ENCODE results near the gene TNPO2. TPM values are rescaled to one million over a fixed set of nuclear protein-coding genes. Genes with fewer than 3 reads are reported as not detected.

The TNPO2 gene
- total and polyA plus RNA-seq, 2 of the 13 experiments (the other 11 are each of a cell fraction or from before 2014, with no cell fraction given) = 31.7 to 61.0 TPM

DNA sequence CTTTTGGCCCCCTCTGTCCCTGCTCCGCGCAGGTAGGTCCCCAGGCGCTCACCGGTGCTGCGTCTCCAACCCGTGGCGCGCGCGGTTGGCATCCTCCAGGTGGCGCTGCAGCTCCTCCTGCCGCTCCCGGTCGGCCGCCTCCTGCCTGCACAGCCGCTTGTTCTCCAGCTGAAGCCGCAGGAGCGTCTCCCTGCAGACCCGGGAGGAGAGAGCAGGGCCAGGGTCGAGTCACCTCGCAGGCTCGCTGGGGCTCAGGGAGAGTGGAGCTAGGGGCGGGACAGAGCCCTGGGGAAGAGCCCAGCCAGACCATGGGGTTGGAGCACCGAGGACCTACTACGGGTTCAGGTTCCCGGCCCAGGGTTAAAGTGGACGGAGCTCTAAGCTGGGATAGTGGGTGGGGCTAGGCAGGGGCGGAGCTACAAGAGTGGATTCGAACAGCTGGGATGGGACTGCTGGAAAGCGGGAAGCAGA is 42.4 kb upstream of the TNPO2 start (continued):
- TF ChIP-seq, protein P1, sequence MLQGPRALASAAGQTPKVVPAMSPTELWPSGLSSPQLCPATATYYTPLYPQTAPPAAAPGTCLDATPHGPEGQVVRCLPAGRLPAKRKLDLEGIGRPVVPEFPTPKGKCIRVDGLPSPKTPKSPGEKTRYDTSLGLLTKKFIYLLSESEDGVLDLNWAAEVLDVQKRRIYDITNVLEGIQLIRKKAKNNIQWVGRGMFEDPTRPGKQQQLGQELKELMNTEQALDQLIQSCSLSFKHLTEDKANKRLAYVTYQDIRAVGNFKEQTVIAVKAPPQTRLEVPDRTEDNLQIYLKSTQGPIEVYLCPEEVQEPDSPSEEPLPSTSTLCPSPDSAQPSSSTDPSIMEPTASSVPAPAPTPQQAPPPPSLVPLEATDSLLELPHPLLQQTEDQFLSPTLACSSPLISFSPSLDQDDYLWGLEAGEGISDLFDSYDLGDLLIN (CRISPR knock-in tag; IDR thresholded peaks at IDR 0.05; ENCODE audit: borderline replicate concordance) = no peak
- TF ChIP-seq GZF1 (CRISPR knock-in tag; IDR thresholded peaks at IDR 0.05) = no peak
- TF ChIP-seq ZNF10 (CRISPR knock-in tag; IDR thresholded peaks at IDR 0.05; ENCODE audit: borderline replicate concordance, low read depth) = no peak
- no peak for TF ChIP-seq MAFF (IDR thresholded peaks at IDR 0.05; ENCODE audit: low read depth, low read length)
- no peak for TF ChIP-seq SIN3A (IDR thresholded peaks at IDR 0.05; ENCODE audit: borderline replicate concordance, low read depth, low read length)
- peak; percentile 78; the same call in 1 of the 2 replicates for TF ChIP-seq ZNF747 (CRISPR knock-in tag; IDR thresholded peaks at IDR 0.05; ENCODE audit: borderline replicate concordance)
- peak; percentile 44 for TF ChIP-seq RBFOX2 (IDR thresholded peaks at IDR 0.05; ENCODE audit: low read depth, low read length)
- TF ChIP-seq KAT8 (CRISPR knock-in tag; IDR thresholded peaks at IDR 0.05) = peak; percentile 63
- no peak for TF ChIP-seq ZFAT (CRISPR knock-in tag; conservative IDR thresholded peaks at IDR 0.05)
- no peak for TF ChIP-seq FLYWCH1 (CRISPR knock-in tag; IDR thresholded peaks at IDR 0.05)
- TF ChIP-seq MTF1 (CRISPR knock-in tag; IDR thresholded peaks at IDR 0.05) = no peak
- TF ChIP-seq SP140L (CRISPR knock-in tag; IDR thresholded peaks at IDR 0.05; ENCODE audit: borderline replicate concordance) = no peak
- 0 out of 2 replicates have a peak, but pooled peaks have one; percentile 32 for TF ChIP-seq ESRRA (CRISPR knock-in tag; IDR thresholded peaks at IDR 0.05; ENCODE audit: low read depth)
- TF ChIP-seq ZNF792 (CRISPR knock-in tag; IDR thresholded peaks at IDR 0.05) = 0 out of 2 replicates have a peak, but pooled peaks have one; percentile 44
- peak; percentile 40; the same call in 1 of the 2 replicates for TF ChIP-seq ZSCAN21 (CRISPR knock-in tag; IDR thresholded peaks at IDR 0.05; ENCODE audit: borderline replicate concordance)
- TF ChIP-seq RARA (CRISPR knock-in tag; IDR thresholded peaks at IDR 0.05) = no peak
- TF ChIP-seq TSC22D2 (CRISPR knock-in tag; IDR thresholded peaks at IDR 0.05; ENCODE audit: borderline replicate concordance) = peak; percentile 77; the same call in 1 of the 2 replicates
- no peak; the same call in 1 of the 2 replicates for TF ChIP-seq ZNF136 (CRISPR knock-in tag; IDR thresholded peaks at IDR 0.05; ENCODE audit: low read depth)
- TF ChIP-seq, protein P2, sequence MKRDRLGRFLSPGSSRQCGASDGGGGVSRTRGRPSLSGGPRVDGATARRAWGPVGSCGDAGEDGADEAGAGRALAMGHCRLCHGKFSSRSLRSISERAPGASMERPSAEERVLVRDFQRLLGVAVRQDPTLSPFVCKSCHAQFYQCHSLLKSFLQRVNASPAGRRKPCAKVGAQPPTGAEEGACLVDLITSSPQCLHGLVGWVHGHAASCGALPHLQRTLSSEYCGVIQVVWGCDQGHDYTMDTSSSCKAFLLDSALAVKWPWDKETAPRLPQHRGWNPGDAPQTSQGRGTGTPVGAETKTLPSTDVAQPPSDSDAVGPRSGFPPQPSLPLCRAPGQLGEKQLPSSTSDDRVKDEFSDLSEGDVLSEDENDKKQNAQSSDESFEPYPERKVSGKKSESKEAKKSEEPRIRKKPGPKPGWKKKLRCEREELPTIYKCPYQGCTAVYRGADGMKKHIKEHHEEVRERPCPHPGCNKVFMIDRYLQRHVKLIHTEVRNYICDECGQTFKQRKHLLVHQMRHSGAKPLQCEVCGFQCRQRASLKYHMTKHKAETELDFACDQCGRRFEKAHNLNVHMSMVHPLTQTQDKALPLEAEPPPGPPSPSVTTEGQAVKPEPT (CRISPR knock-in tag; IDR thresholded peaks at IDR 0.05; ENCODE audit: low read depth) = no peak
- TF ChIP-seq ZNF746 (CRISPR knock-in tag; IDR thresholded peaks at IDR 0.05) = no peak
- peak; percentile 32; the same call in 1 of the 2 replicates for TF ChIP-seq ZNF44 (CRISPR knock-in tag; IDR thresholded peaks at IDR 0.05)
- no peak for TF ChIP-seq ZNF749 (CRISPR knock-in tag; IDR thresholded peaks at IDR 0.05; ENCODE audit: borderline replicate concordance)
- no peak for TF ChIP-seq POLR2AphosphoS5 (IDR thresholded peaks at IDR 0.05; ENCODE audit: low read depth, low read length)
- TF ChIP-seq, protein P3, sequence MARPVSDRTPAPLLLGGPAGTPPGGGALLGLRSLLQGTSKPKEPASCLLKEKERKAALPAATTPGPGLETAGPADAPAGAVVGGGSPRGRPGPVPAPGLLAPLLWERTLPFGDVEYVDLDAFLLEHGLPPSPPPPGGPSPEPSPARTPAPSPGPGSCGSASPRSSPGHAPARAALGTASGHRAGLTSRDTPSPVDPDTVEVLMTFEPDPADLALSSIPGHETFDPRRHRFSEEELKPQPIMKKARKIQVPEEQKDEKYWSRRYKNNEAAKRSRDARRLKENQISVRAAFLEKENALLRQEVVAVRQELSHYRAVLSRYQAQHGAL (CRISPR knock-in tag; IDR thresholded peaks at IDR 0.05; ENCODE audit: not compliant biosample characterization) = no peak
- TF ChIP-seq ZNF251 (CRISPR knock-in tag; IDR thresholded peaks at IDR 0.05) = no peak
- peak; percentile 25; the same call in 1 of the 2 replicates for TF ChIP-seq ZSCAN29 (CRISPR knock-in tag; conservative IDR thresholded peaks at IDR 0.05)
- TF ChIP-seq ISX (CRISPR knock-in tag; conservative IDR thresholded peaks at IDR 0.05) = no peak
- peak; percentile 63; the same call in 1 of the 2 replicates for TF ChIP-seq THAP11 (CRISPR knock-in tag; IDR thresholded peaks at IDR 0.05)
